ENCODE measurements around the gene ATG4D.
"Not testable (repeated sequence)": the region's sequence is repeated elsewhere in the genome, so short reads cannot be mapped to it uniquely, and the experiment has no call there.

The ATG4D gene

GRCh38 chr19:10553087-10553667, 9.5 kb downstream of the ATG4D start:
- DNase-seq = peak in 1 of 2 donors; percentile 15

- DNase-seq = peak; percentile 74 to 80
Measured at GRCh38 chr19:10553943-10554381, 10.3 kb downstream of the ATG4D start.

GRCh38 chr19:10554760-10555609, 11.3 kb downstream of the ATG4D start:
- no peak for DNase-seq

DNA sequence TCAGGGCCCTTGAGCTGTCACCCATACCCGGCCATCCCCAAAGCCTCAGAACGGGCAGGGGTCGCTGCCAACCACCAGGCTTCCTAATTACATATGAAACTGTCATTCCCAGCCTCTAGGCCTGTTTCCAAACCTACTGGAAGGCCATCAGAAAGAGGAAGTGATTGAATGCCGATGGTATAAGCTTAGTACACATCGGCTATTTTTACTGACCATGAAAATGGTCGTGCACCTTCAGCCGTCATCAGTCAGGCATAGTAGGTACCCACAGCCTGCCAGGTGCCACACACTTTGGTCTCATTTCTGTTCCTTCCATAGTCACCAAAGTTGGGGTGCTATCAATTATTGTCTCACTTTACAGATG, 11.9 kb downstream of the ATG4D start:
- no peak for DNase-seq

- DNase-seq = no peak
Measured at GRCh38 chr19:10557603-10558197, 14.0 kb downstream of the ATG4D start.

GRCh38 chr19:10560154-10560553, 16.4 kb downstream of the ATG4D start:
- DNase-seq = no peak

GRCh38 chr19:10562609-10563008, 18.9 kb downstream of the ATG4D start:
- no peak for DNase-seq

DNA sequence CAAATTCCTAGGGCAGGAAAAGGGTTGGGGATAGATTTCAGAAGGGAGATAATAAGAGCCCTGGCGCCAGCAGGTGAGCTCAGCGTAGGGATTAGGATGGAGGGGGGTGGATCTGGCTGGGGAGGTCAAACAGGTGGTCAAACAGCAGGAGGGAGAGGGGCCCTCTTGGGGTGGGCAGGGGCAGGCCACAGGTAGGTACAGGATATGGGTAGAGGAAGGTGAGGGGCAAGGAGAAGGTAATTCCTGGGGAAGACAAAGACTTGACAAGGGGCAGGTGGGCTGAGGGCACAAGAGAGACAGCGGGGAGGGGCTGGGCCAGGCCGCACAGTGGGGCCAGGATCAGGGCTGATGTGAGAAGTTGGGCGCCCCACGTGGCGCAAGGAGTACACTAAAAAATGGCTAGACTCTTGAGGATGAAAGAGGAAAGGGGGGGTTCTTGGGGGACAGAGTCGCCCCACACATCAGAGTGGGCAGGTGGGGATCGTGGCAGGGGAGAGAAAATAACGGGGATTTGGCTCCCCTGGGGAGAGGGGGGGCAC, 21.4 kb downstream of the ATG4D start:
- DNase-seq = peak; percentile 65 to 73

GRCh38 chr19:10565567-10566407, 22.1 kb downstream of the ATG4D start, which contains the start of gene KRI1:
TSS of gene KRI1 (minus strand) at chr19:10566010. CDS start at chr19:10565999, 11 bp downstream.
- DNase-seq = peak; percentile 99

GRCh38 chr19:10566408-10566657, 22.6 kb downstream of the ATG4D start:
- DNase-seq = no peak

- DNase-seq = peak; percentile 74 to 85
Measured at GRCh38 chr19:10566658-10567410, 23.1 kb downstream of the ATG4D start.

GRCh38 chr19:10567656-10568055, 24.0 kb downstream of the ATG4D start:
- DNase-seq = peak in 1 of 2 donors; percentile 43

GRCh38 chr19:10568062-10568825, 24.5 kb downstream of the ATG4D start:
- DNase-seq = peak; percentile 10 to 60

- peak; percentile 99 to 100 for DNase-seq
Measured at GRCh38 chr19:10568826-10569651, 25.3 kb downstream of the ATG4D start, which contains the start of gene CDKN2D. TSS of gene CDKN2D (minus strand) at chr19:10568979. CDS start at chr19:10568653, 326 bp downstream.

DNA sequence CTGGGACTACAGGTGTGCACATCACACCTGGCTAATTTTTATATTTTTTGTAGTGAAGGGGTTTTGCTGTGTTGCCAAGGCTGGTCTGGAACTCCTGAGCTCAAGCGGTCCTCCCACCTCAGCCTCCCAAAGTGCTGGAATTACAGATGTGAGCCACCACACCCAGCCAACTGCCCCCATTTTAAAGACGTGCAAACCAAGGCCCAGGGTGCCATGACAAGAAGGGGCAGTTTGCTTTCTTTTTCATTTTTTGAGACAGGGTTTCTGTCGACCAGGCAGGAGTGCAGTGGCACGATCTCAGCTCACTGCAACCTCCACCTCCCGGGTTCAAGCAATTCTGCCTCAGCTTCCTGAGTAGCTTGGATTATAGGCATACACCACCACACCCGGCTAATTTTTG, 30.1 kb downstream of the ATG4D start:
- DNase-seq = not testable (repeated sequence)

DNA sequence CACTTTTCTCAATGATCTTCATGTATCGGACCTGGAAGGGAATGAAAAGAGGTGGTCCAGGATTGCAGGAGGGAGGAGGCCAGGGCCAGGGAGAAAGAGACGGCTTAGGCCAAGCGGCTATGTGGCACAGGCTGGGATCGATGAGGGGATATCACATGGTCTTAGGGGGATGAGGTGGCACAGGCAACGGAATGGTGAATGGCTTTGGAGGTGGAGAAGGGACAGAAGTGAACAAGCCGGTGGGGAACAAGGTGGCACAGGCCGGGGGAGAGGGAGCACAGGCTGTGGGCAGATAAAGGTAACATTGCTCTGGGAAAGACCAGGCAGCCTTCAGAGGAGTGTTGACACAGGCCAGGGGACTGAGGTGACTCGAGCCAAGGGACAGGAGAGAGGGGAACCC, 30.8 kb downstream of the ATG4D start:
- no peak for DNase-seq

DNA sequence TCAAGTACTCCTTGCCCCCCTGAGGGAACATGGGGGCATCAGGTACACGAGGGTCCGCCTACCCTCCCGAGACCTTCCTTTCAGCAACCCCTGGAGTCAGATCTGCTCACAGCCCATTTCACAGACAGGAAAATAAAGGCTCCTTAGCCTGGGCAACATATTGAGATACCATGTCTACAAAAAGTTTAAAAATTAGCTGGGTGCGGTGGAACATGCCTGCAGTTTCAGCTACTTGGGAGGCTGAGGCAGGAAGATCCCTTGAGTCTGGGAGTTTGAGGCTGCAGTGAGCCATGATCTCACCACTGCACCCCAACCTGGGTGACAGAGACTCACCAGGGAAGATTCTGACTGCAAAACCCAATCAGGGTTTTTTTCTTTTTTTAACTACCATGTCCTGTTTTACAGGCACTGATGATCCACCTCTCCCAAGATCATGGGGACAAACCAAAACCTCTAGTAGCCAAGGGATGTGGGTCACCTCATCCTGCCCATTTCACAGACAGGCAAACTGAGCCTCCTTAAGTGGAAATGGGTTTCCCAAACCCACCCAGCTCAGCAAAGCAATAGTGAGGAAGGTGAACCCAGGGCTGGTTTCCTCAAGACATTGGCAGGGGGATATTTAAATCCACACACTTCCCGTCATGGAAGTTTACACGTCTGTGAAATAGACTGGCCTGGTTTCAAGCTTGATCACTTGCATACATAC, 31.5 kb downstream of the ATG4D start:
- DNase-seq = no peak

DNA sequence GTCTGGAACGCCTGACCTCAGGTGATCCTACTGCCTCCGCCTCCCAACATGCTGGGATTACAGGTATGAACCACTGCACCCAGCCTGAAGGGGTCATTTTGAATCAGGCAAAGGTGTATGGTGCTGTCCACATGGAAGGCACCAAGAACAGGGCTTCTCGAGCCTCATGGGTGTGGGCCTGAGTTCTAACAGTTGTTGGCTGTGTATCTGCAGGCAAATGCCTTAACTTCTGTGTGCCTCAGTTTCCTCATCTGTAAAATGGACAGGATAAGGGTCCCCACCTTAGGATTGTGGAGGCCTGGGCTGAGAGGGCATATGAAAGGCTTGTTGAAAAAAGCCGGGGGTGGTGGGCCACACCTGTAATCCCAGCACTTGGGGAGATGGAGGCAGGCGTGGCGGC, 34.2 kb downstream of the ATG4D start:
- no peak for DNase-seq

DNA sequence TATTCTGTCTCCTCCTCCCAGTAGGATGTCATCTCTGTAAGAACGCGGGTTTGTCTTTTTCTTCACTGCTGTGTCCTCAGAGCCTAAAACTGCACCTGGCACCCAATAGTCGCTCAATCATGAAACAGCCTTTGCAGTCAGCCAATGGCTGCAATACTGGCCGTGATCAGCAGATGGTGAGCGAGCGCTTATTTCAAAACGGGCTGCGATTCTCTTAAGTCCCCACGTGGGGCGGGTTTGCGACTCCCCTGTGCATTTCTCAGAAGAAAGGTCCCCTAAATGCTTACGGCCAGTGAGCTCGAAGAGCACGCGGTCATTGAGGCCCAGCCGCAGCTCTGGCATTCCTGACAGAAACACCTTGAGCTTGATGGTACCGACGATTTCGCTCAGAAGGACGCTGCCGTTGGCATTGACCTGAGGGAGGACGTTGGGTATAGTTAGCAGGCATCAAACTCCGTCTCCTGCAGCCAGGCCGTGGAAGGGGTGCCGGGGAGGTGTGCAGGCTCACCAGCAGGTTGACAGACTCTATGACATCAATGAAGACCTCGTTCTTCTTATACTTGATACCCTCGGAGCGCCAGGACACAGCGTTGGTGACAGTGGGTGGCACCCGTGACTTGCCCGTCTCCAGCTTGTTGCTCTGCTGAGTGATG, 37.4 kb downstream of the ATG4D start:
- DNase-seq = peak; percentile 90 to 92

Data from CD4-positive, alpha-beta T cell treated with Interleukin-4 for 1 hour (primary cell).